ENCODE data around the gene HS2ST1. TPM values are rescaled to one million over a fixed set of nuclear protein-coding genes. Genes with fewer than 3 reads are reported as not detected.

Gene HS2ST1
- total RNA-seq, 2 donors from 2014 or later = 11.5 to 11.7 TPM

- TF ChIP-seq POLR2AphosphoS5 (IDR thresholded peaks at IDR 0.05) (no peak), POLR2A (IDR thresholded peaks at IDR 0.05) (no peak)
- TF ChIP-seq, protein P1, sequence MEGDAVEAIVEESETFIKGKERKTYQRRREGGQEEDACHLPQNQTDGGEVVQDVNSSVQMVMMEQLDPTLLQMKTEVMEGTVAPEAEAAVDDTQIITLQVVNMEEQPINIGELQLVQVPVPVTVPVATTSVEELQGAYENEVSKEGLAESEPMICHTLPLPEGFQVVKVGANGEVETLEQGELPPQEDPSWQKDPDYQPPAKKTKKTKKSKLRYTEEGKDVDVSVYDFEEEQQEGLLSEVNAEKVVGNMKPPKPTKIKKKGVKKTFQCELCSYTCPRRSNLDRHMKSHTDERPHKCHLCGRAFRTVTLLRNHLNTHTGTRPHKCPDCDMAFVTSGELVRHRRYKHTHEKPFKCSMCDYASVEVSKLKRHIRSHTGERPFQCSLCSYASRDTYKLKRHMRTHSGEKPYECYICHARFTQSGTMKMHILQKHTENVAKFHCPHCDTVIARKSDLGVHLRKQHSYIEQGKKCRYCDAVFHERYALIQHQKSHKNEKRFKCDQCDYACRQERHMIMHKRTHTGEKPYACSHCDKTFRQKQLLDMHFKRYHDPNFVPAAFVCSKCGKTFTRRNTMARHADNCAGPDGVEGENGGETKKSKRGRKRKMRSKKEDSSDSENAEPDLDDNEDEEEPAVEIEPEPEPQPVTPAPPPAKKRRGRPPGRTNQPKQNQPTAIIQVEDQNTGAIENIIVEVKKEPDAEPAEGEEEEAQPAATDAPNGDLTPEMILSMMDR (IDR thresholded peaks at IDR 0.05) = no peak
- 88% methylated on average over 9 of the region's 9 CpGs for WGBS
Observed at GRCh38 chr1:87154384-87154783, 239.9 kb downstream of the HS2ST1 start.

DNA sequence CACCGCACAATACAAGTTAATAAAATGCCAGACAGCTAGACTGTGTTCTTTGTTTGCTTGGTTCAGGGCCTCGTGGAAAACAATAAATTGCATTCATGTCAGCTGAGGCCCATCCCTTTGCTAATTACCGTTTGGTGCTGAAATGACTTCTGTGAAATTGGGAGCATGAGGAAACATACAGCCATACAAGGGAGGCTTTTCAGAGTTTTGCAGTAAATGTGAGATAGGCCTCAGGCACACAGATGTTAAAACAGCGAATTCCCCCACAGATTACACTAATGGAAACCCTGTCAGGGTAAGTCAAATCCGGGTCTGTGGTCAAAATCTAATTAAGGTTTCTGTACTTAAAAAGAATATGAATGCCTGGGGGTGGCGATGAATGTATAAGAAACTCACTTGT, 240.7 kb downstream of the HS2ST1 start:
- no peak for DNase-seq (ENCODE audit: low spot score)
- 71% methylated on average over 6 of the region's 6 CpGs for WGBS
- no peaks in the 10 kb centered on the region for H3K4me1 ChIP-seq (replicated peaks)
- no peak overlapping the region for H3K27ac ChIP-seq
- H3K9me3 ChIP-seq = no peaks in the 10 kb centered on the region
- no peak overlapping the region for H3K4me3 ChIP-seq
- H3K36me3 ChIP-seq = no peaks in the 10 kb centered on the region
- intact Hi-C loops (cut with DNase I) = loop anchor here (10.0 kb wide), 1 partner anchor 800 kb away; no protein-coding TSS in a partner anchor
- H3K27me3 ChIP-seq (replicated peaks; ENCODE audit: insufficient read depth) = no peaks in the 10 kb centered on the region
- TF ChIP-seq, protein P1 (IDR thresholded peaks at IDR 0.05) = no peak
- TF ChIP-seq POLR2AphosphoS5 (IDR thresholded peaks at IDR 0.05) = no peak
- no peak for TF ChIP-seq POLR2A (IDR thresholded peaks at IDR 0.05)

More at GRCh38 chr1:87154384-87154783, 239.9 kb downstream of the HS2ST1 start:
- DNase-seq (ENCODE audit: low spot score) = no peak
- Histone ChIP-seq H3K27me3 (replicated peaks; ENCODE audit: insufficient read depth) (no peaks in the 10 kb centered on the region), H3K4me1 (replicated peaks) (no peaks in the 10 kb centered on the region), H3K9me3 (no peaks in the 10 kb centered on the region), H3K36me3 (no peaks in the 10 kb centered on the region), H3K27ac (no peak overlapping the region), H3K4me3 (no peak overlapping the region)
- intact Hi-C loops (cut with DNase I) = loop anchor here (10.0 kb wide), 1 partner anchor 800 kb away; no protein-coding TSS in a partner anchor

GRCh38 chr1:87155648-87156047, 241.2 kb downstream of the HS2ST1 start:
- no peak for DNase-seq (ENCODE audit: low spot score)
- Histone ChIP-seq H3K4me3 (no peak overlapping the region), H3K27ac (no peak overlapping the region), H3K27me3 (replicated peaks; ENCODE audit: insufficient read depth) (no peaks in the 10 kb centered on the region), H3K4me1 (replicated peaks) (no peaks in the 10 kb centered on the region), H3K9me3 (no peaks in the 10 kb centered on the region), H3K36me3 (no peaks in the 10 kb centered on the region)
- WGBS = 89% methylated on average over 9 of the region's 9 CpGs
- intact Hi-C loops (cut with DNase I) = loop anchor here (10.0 kb wide), 1 partner anchor 799 kb away; no protein-coding TSS in a partner anchor
- TF ChIP-seq, protein P1 (IDR thresholded peaks at IDR 0.05) = no peak
- TF ChIP-seq POLR2A (IDR thresholded peaks at IDR 0.05) (no peak), POLR2AphosphoS5 (IDR thresholded peaks at IDR 0.05) (no peak)

- TF ChIP-seq POLR2AphosphoS5 (IDR thresholded peaks at IDR 0.05) (no peak), POLR2A (IDR thresholded peaks at IDR 0.05) (no peak)
- TF ChIP-seq, protein P1 (IDR thresholded peaks at IDR 0.05) = no peak
- Histone ChIP-seq H3K4me3 (no peak overlapping the region), H3K36me3 (no peaks in the 10 kb centered on the region), H3K4me1 (replicated peaks) (no peaks in the 10 kb centered on the region), H3K27ac (no peak overlapping the region), H3K9me3 (no peaks in the 10 kb centered on the region), H3K27me3 (replicated peaks; ENCODE audit: insufficient read depth) (no peaks in the 10 kb centered on the region)
- no peak for DNase-seq (ENCODE audit: low spot score)
- WGBS = 97% methylated on average over 6 of the region's 6 CpGs
- intact Hi-C loops (cut with DNase I) = loop anchor here (10.0 kb wide), 1 partner anchor 799 kb away; no protein-coding TSS in a partner anchor
Observed at GRCh38 chr1:87156124-87156523, 241.7 kb downstream of the HS2ST1 start.

DNA sequence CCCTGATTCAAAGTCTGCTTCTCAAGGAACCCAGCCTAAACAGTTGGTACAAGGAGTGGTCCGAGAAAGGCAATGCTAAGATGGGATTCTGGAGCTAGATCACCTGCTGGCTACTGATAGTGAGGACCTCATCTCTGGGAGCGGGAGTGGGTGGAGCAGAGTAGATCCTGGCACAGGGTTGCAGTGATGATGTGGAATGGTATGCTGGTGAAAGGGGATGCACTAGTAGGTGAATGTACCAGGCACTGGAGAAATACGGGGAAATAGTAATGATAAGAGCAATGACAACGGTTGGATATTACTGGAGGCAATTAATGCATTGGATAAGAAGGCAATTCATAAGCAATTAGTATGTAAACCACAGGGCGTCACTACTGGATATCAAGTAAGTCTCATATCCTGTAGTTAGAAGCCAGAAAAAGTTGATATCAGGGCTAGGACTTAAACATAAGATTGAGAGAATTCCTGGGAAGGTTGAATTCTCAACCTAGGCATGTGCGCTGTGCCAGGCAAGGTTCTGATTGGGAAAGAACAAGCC, 245.0 kb downstream of the HS2ST1 start:
- intact Hi-C loops (cut with DNase I) = loop anchor here (10.0 kb wide), 1 partner anchor 795 kb away; no protein-coding TSS in a partner anchor
- DNase-seq (ENCODE audit: low spot score) = no peak
- Histone ChIP-seq H3K4me1 (replicated peaks) (no peaks in the 10 kb centered on the region), H3K4me3 (no peak overlapping the region), H3K27ac (no peak overlapping the region), H3K36me3 (no peaks in the 10 kb centered on the region), H3K9me3 (no peaks in the 10 kb centered on the region), H3K27me3 (replicated peaks; ENCODE audit: insufficient read depth) (no peaks in the 10 kb centered on the region)
- 95% methylated on average over 6 of the region's 6 CpGs for WGBS
- no peak for TF ChIP-seq POLR2A (IDR thresholded peaks at IDR 0.05)
- TF ChIP-seq, protein P1 (IDR thresholded peaks at IDR 0.05) = no peak
- no peak for TF ChIP-seq POLR2AphosphoS5 (IDR thresholded peaks at IDR 0.05)
